ENCODE results near the gene PCNT. TPM values are rescaled to one million over a fixed set of nuclear protein-coding genes. Genes with fewer than 3 reads are reported as not detected.

PCNT gene, protein sequence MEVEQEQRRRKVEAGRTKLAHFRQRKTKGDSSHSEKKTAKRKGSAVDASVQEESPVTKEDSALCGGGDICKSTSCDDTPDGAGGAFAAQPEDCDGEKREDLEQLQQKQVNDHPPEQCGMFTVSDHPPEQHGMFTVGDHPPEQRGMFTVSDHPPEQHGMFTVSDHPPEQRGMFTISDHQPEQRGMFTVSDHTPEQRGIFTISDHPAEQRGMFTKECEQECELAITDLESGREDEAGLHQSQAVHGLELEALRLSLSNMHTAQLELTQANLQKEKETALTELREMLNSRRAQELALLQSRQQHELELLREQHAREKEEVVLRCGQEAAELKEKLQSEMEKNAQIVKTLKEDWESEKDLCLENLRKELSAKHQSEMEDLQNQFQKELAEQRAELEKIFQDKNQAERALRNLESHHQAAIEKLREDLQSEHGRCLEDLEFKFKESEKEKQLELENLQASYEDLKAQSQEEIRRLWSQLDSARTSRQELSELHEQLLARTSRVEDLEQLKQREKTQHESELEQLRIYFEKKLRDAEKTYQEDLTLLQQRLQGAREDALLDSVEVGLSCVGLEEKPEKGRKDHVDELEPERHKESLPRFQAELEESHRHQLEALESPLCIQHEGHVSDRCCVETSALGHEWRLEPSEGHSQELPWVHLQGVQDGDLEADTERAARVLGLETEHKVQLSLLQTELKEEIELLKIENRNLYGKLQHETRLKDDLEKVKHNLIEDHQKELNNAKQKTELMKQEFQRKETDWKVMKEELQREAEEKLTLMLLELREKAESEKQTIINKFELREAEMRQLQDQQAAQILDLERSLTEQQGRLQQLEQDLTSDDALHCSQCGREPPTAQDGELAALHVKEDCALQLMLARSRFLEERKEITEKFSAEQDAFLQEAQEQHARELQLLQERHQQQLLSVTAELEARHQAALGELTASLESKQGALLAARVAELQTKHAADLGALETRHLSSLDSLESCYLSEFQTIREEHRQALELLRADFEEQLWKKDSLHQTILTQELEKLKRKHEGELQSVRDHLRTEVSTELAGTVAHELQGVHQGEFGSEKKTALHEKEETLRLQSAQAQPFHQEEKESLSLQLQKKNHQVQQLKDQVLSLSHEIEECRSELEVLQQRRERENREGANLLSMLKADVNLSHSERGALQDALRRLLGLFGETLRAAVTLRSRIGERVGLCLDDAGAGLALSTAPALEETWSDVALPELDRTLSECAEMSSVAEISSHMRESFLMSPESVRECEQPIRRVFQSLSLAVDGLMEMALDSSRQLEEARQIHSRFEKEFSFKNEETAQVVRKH (N-terminal part only)
- total RNA-seq, result 73.2 and 75.5 TPM in 2 replicates

DNA sequence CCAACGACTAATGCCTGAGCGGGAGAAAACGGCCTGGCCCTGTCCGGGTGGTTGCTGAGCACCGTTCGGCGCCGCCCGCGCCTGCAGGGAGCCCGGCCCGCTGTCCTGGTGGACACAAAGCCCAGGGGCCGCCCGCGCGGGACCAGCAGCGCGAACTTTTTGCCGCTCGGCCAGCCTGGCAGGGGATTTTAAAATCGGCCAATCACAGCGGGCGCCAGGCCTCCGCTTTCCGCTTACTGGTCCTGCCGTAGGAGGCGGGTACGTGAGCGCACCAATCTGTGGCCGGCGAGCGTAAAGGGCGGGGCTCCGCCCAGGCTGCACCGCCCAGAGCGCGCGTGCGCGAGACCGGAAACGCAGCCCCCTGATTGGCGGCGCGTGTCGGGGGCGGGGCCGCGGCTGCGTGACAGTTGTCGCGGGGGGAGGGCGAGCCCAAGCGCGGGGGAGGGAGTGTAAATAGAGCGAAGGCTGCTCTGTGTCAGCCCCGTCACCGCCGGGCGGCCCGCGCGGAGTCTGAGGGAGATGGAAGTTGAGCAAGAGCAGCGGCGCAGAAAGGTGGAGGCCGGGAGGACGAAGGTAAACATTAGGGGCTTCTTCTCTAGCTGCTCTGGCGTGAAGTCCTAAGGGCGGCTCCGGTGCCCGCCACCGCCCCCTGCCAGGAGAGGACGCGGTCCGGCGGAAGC, at the start of gene PCNT, which contains the start of gene C21orf58:
TSS of gene PCNT (plus strand) at position 447 of the 680 bp plus-strand sequence. CDS start at position 520, 73 bp downstream.
TSS of gene C21orf58 (minus strand) at position 161 of the 680 bp plus-strand sequence. CDS start 1,132 bp downstream, outside the sequence.
- intact Hi-C loops (cut with micrococcal nuclease), result loop anchor here (1.0 to 5.0 kb wide), 5 partner anchors 37 to 682 kb away; partner anchors contain the start of genes DIP2A, PCBP3 and YBEY

DNA sequence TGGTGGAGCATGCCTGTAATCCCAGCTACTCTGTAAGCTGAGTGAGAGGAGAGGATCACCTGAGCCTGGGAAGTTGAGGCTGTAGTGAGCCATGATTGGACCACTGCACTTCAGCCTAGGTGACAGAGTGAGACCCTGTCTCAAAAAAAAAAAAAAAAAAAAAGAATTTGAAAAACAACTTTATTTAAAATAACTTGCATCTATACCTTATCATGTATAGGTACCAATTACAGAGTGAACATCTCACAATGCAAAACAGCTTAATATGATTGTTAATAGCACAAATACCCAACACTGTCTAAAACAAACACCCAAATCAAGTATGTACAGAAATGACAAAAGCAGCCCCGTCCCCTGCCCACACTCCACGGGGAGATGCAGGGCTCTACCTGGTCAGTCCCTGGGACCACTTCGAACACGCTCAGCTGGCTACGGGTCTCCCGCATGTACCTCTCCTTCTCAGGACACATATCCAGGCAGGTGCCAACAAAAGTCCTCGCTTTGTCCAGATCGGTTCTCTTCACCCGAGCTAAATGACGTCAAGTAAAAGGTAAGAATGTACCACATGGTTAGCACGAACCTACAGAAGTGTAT, 49.1 kb upstream of the PCNT start:
- intact Hi-C loops (cut with micrococcal nuclease), result no loop called here

DNA sequence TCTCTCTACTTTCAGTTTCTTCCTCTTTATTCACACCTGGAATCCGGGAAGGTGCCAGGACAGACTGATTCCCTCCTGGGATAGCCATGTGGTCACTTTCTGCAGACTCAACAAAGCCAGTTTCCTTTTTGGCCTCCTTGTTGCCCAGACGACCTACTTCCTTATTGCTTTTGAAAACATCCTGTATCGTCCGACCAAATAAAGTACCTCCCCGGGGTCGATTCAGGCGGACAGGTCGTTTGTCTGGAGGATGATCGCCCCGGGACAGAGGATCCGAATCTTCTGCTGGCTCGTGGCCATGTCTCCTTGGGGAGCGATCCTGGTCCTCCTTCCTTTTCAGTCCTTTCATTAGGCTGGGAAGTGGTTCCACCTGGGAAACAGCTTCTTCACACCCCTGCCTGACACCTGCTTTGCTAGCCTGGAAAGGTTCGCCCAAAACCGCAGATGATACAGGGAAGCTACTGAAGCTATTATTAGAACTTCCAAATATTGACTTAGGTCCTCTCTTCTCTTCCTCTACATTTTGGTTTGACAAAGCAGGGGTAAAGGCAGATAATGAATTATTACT, 39.8 kb upstream of the PCNT start:
- intact Hi-C loops (cut with micrococcal nuclease), result no loop called here

DNA sequence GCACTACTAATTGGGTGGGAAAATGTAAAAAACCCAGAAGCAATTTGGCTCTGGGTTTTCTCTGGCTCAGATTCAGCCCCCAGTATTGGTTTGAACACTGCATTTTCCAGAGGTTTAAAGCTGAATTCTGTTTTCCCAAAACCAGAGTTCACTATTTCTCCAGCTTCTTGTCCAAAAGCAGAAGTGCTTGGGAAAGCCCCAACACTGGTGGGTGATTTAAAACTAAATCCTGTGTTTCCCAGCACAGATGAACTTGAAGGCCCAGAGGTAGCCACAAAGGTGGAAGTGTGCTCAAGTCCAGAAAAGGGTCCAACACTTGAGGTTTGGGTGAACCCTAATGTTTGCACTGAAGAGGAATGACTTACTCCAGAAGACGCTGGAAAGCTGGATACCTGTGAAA, 39.2 kb upstream of the PCNT start:
- intact Hi-C loops (cut with micrococcal nuclease), result loop anchor here (5.0 kb wide), 2 partner anchors 32 to 142 kb away; no protein-coding TSS in a partner anchor

DNA sequence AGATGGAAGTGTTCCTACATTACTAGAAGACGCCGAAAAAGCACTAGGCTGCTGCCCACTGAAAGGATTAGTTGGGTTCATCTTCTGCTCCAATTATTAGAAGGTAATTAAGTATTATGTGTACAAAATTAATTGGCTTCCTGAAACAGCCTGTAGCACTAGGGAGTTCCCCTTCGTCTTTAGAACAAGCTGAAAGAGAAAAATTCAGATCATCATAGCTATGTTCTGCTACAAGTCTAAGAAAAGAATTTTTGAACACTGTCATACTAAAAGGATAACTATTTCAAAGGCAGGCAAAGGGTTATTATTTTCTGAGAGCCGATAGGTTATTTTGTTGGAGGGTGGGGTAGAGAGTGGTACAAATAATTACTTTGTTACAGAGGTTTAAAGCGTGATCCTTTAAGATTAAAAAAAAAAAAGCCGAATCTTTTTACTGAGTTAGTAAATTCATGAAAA, 38.7 kb upstream of the PCNT start, which contains the start of gene MCM3AP:
TSS of gene MCM3AP (minus strand) at position 406 of the 456 bp plus-strand sequence. CDS start at position 81, 325 bp downstream.
- intact Hi-C loops (cut with micrococcal nuclease), result loop anchor here (5.0 kb wide), 2 partner anchors 33 to 143 kb away; no protein-coding TSS in a partner anchor

DNA sequence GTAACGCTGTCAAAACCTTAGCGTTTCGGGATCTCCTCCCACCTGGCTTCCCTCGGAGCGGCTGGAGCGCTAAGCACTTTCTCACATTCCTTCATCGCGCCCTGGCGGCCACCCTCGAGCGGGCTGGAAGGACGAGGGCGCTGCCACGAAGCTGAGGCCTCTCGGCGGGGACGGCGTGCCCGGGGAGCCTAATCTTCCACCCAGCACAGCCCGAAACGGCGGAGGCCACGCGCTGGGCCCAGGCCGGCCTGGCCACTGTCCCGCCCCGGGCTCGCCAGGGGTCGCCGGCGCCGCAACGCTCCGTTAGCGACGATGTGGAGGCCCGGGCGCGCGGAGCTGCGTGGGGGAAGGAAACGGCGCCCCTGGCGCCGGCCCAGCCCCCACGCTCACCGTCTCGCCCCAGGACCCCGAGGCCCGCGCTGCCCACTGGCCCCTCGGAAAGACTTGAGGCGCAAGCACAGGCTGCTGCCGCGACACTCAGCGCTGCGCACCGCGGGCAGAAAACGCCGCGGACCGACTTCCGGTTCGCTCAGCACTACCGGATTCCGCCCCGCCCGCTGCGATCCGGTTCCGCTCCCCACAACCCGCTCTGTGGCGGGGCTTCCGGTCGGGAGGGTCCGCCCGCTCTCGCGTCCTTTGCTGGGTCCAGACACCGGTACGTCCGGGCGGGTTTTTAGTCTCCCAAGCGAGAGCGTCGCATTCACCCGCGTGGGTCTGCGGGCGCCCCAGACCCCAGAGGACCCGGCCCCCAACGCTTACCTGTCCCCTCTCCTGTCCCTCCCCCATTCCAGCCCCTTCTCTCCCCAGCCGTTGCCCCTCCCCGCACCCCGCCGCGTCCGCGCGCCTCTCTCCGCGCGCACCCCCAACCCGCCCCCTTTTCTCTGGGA, 38.0 kb upstream of the PCNT start, which contains the start of gene YBEY:
TSS of gene YBEY (plus strand) at position 582 of the 887 bp plus-strand sequence. CDS start 572 bp downstream, outside the sequence.
- intact Hi-C loops (cut with micrococcal nuclease), result loop anchor here (1.0 to 5.0 kb wide), 5 partner anchors 34 to 173 kb away; partner anchors contain the start of genes DIP2A and PCNT

DNA sequence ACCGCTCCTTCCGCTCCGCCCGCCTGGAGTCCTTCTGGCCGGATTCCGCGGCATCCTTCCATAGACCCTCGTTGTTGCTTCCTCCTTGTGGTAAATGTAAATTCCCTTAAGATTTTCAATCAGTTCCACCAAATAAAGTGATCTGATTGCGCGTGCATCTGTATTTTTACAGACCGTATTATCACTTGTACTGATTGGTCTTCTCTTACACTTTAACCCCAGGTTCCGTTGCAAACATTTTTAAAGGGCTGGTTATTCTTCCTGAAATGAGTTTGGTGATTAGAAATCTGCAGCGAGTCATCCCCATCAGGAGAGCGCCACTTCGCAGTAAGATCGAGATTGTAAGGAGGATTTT, 37.3 kb upstream of the PCNT start:
- intact Hi-C loops (cut with micrococcal nuclease), result loop anchor here (1.0 to 5.0 kb wide), 5 partner anchors 34 to 172 kb away; partner anchors contain the start of genes DIP2A and PCNT

DNA sequence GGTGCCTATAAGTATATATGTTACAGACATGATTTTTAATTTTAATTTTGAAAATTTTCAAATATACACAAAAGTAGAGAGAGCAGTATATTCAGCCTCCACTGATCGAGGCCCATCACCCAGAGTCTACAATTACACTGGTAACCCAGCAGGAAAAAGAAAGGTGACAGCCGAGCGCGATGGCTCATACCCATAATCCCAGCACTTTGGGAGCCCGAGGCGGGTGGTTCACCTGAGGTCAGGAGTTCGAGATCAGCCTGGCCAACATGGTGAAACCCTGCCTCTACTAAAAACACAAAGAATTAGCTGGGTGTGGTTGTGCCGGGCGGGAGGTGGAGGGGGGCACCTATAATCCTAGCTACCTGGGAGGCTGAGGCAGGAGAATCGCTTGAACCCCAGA, 36.4 kb upstream of the PCNT start:
- intact Hi-C loops (cut with micrococcal nuclease), result loop anchor here (2.0 to 5.0 kb wide), 4 partner anchors 35 to 171 kb away; partner anchors contain the start of genes DIP2A and PCNT

DNA sequence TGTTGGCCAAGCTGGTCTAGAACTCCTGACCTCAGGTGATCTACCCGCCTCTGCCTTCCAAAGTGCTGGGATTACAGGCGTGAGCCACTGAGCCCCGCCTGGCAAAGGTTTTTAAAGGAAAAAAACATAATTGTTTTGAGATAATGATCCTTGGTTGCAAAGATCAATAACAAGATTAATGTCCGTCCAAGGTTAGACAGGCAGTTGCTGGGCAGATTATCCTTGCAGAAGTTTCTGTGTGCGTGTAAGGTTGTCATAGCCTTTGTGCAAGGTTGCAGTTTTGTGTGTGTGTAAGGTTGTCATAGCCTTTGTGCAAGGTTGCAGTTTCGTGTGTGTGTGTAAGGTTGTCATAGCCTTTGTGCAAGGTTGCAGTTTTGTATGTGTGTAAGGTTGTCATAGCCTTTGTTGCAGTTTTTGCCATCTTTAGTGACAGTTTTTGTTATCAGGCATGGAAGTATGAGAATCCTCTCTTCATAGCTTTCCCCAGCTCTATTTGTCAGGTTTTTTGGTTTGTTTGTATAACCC, 34.2 kb upstream of the PCNT start:
- intact Hi-C loops (cut with micrococcal nuclease), result loop anchor here (5.0 kb wide), 2 partner anchors 37 to 147 kb away; no protein-coding TSS in a partner anchor

DNA sequence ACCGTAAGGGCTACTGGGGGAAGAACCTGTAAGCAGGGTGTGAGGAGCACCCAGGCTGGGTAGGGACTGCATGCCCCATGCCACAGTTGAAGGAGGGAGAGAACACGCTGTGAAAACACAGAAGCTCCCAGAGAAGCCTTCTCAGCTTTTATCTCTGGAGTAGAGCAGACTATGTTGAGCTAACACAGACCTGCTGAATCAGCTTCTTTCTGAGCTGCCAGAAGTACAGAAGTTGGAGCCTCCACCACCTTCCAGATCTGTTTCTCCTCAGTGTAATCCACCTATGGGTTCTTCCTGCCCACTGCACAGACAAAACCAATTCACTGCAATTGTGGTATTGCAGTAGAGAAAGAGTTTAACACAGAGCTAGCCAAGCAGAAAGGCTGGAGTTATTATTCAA, 32.4 kb upstream of the PCNT start:
- intact Hi-C loops (cut with micrococcal nuclease), result no loop called here

DNA sequence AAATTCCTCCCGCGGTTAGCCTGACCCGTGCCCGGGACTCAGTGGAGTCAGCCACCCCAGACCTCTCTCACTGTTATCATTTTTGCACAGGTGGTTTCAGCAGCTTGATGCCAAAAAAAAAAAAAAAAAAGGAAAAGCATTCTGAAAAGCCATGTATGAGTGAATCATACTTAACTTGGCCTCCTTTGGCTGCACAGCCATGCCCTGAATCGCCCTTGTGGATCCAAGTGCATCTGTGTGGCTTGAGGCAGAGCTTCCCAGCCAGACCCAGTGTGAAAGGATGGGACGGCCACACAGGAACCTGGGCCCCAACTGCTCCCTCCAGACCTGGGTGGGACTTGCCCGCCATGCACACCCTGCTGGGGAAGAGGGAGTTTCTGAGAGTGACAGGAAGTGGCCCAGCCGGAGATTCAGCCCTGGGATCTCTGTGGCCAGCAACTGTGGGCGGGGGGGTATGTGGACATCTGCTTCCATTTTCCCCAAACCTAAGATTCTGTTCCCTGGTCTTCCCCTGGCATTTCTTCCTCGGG, 29.2 kb upstream of the PCNT start:
- intact Hi-C loops (cut with micrococcal nuclease), result no loop called here

DNA sequence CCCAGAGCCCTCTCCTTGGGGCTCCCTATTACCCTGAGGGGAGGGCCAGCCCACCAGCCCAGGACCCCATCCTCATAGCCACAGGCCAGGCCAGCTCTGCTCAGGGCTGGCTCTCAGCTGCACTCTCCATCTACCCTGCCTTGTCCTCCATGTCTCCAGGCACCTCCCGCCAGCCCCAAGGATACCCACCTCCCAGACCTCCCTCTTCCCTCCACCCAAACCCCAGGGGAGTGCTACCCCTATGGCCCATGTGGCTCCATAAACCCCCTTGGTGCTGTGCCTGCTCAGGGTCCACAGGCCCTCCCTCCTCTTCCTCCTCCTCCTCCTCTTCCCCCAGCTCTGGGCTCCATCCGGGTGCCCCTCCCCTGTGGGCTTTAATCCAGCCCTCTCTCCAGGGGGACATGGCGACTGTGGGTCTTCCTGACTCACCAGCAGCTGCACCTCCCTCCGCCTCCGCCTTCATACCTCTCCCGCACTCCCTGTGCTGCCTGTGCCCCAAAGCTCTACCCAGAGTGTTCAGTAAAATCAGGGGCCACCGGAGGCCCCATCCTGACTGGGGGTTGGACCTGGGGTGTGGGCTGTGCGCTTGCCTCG, 28.7 kb upstream of the PCNT start:
- intact Hi-C loops (cut with micrococcal nuclease), result no loop called here

DNA sequence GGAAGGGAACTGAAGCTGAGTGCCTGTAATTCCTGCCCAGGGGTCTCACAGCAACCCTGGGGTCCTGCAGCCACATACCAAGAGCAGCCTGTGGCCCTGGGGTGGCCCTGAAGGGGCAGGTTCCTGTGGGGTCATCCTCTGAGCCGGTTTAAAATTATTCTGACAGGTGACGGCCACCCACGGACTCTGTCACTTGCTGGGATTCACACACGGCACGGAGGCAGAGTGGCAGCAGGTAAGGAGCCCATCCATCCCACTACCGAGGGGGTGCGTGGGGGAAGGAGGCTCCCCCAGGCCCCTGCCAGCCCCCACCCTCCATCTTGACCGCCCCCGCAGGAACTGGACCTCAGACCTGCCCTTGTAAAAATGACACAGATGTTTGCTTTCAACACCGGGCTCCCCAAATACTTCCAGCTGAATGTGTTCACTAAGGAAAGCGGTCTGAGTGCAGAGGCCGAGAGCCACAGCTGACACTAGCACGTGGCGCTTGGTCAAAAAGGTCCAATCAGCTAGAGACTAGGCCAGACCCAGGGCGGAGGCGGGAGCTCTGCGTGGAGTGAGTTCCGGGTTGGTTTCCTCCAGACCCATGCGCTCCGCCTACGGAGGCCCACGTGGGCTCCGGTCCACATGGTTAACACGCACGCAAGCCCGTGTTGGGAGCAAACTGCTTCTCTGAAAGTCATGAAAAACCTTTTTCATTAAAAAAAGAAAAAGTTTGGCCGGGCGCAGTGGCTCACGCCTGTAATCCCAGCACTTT, 27.8 kb upstream of the PCNT start:
- intact Hi-C loops (cut with micrococcal nuclease), result no loop called here

DNA sequence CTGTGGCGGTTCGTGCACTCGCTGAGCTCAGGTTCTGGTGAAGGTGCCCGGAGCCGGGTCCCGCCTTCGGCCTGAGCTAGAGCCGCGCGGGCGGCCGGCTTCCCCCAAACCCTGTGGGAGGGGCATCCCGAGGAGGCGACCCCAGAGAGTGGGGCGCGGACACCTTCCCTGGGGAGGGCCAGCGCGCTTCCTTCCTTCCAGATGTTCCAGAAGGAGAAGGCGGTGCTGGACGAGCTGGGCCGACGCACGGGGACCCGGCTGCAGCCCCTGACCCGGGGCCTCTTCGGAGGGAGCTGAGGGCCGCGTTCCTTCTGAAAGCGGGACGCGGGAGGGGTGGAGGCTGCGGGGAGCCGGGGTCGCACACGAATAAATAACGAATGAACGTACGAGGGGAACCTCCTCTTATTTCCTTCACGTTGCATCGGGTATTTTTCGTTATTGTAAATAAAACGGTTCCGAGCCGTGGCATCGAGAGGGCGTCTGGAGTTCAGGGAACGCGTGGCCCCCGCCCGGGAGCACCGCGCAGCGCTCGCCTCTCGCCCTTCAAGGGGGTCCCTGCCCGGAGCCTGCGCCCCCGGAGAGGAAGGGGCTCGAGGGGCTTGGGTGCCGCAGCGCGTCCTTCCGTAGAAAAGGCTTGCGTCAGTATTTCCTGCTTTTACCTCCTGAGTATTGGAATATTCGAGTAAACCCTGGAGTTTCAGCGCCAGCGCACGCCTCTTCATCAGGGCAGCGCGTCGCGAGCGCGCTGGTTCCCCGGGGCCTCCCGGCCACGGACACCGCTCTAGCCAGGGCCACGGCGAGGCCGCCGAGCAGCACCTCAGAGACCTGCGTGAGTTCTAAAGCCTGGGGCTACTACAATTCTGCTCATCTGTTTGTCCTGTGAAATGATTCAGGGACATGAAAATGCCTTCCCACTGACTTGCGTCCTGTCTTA, 26.4 kb upstream of the PCNT start:
- intact Hi-C loops (cut with micrococcal nuclease), result no loop called here

DNA sequence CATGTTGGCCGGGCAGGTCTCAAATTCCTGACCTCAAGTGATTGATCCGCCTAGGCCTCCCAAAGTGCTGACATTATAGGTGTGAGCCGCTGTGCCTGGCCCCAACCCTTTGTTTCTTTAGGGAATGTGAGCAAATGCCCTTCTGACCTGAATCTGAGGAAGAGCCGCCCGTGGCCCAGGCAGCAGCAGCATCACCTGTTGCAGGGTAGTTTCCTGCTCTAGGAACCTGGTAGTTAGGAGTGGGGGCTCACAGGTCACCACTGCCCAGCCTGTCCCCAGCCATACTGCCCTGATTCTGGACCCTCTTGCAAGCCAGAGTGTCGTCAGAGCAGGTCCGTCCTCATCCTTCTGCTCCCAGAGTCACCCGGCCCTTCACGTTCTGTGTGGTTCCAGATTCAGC, 24.8 kb upstream of the PCNT start:
- intact Hi-C loops (cut with micrococcal nuclease), result no loop called here
